Liver (tissue), 9 donors: ENCODE data around the gene MEF2D. TPM values are rescaled to one million over a fixed set of nuclear protein-coding genes. Genes with fewer than 3 reads are reported as not detected.

Experiments used
- DNase-seq: peaks from one replicate; pipeline ENCODE4 v3.0.0-alpha.2; 2017; ENCODE audit warnings: low spot score
- H3K27ac ChIP-seq, 2 donors: one replicate each; pipeline ENCODE4 v1.7.0; 2013; ENCODE audit warnings: inconsistent platforms in 2 of 2, low read length in 2 of 2, control low read depth in 1 of 2, low read depth in 1 of 2, mild to moderate bottlenecking in 1 of 2
- H3K27me3 ChIP-seq, 4 donors: one replicate each; pipeline versions ENCODE4 v1.6.1 to v1.7.0; 2013; ENCODE audit warnings: low read length in 3 of 4, inconsistent platforms in 1 of 4, mild to moderate bottlenecking in 1 of 4, moderate library complexity in 1 of 4; ENCODE audit not compliant: control insufficient read depth in 4 of 4, insufficient read depth in 4 of 4
- H3K36me3 ChIP-seq, 4 donors: one replicate each; pipeline versions ENCODE4 v1.6.1 to v1.7.0; 2013; ENCODE audit warnings: low read length in 3 of 4, mild to moderate bottlenecking in 3 of 4, low read depth in 1 of 4, moderate library complexity in 1 of 4; ENCODE audit not compliant: control insufficient read depth in 4 of 4, insufficient read depth in 3 of 4
- H3K4me1 ChIP-seq, 4 donors: one replicate each; pipeline versions ENCODE4 v1.6.1 to v1.7.0; 2013; ENCODE audit warnings: low read length in 3 of 4, mild to moderate bottlenecking in 3 of 4, moderate library complexity in 1 of 4; ENCODE audit not compliant: control insufficient read depth in 4 of 4, insufficient read depth in 4 of 4
- H3K4me3 ChIP-seq, 3 donors: one replicate each; pipeline versions ENCODE4 v1.6.1 to v1.7.0; 2013; ENCODE audit warnings: low read length in 3 of 3, control low read depth in 1 of 3, low read depth in 1 of 3, mild to moderate bottlenecking in 1 of 3
- H3K9ac ChIP-seq, 2 donors: one replicate each; pipeline ENCODE4 v1.7.0; 2013; ENCODE audit warnings: low read length in 2 of 2, mild to moderate bottlenecking in 2 of 2, moderate library complexity in 2 of 2, control low read depth in 1 of 2, low read depth in 1 of 2
- H3K9me3 ChIP-seq, 4 donors: one replicate each; pipeline versions ENCODE4 v1.6.1 to v1.7.0; 2013; ENCODE audit warnings: low read length in 3 of 4; ENCODE audit not compliant: control insufficient read depth in 4 of 4
- ATF3 ChIP-seq: IDR thresholded peaks from 2 replicates; pipeline ENCODE4 v1.6.1; 2016; ENCODE audit warnings: antibody characterized with exemption
- CTCF ChIP-seq: fragments of 150-350 bp; IDR thresholded peaks from 2 replicates; pipeline ENCODE4 v1.5.1; 2017; ENCODE audit warnings: improper control_type of control experiment, low read depth, low read length; ENCODE audit not compliant: missing input control
- EGR1 ChIP-seq, 2 donors: IDR thresholded peaks; 2 replicates each; pipeline ENCODE4 v1.6.1; 2016 to 2018; ENCODE audit warnings: antibody characterized with exemption in 2 of 2, low read depth in 2 of 2
- FOXA2 ChIP-seq: IDR thresholded peaks from 2 replicates; pipeline ENCODE4 v1.6.1; 2016; ENCODE audit warnings: antibody characterized with exemption
- GABPA ChIP-seq, 2 donors: IDR thresholded peaks in 1 of 2; conservative IDR thresholded peaks in 1 of 2; 2 replicates each; pipeline ENCODE4 v1.6.1; 2016; ENCODE audit warnings: antibody characterized with exemption in 2 of 2, mild to moderate bottlenecking in 1 of 2, moderate library complexity in 1 of 2
- HNF4A ChIP-seq, 2 donors: conservative IDR thresholded peaks; 2 replicates each; pipeline ENCODE4 v1.6.1; 2016; ENCODE audit warnings: antibody characterized with exemption in 2 of 2, mild to moderate bottlenecking in 2 of 2
- HNF4G ChIP-seq: IDR thresholded peaks from 2 replicates; pipeline ENCODE4 v1.6.1; 2016; ENCODE audit warnings: antibody characterized with exemption
- JUND ChIP-seq, 2 donors: IDR thresholded peaks; 2 replicates each; pipeline ENCODE4 v1.6.1; 2016; ENCODE audit warnings: antibody characterized with exemption in 2 of 2
- NR2F2 ChIP-seq: IDR thresholded peaks from 2 replicates; pipeline ENCODE4 v1.6.1; 2016; ENCODE audit warnings: antibody characterized with exemption
- RAD21 ChIP-seq, 2 donors: IDR thresholded peaks; 2 replicates each; pipeline ENCODE4 v1.6.1; 2016; ENCODE audit warnings: antibody characterized with exemption in 2 of 2, mild to moderate bottlenecking in 2 of 2
- RXRA ChIP-seq, 2 donors: IDR thresholded peaks; 2 replicates each; pipeline ENCODE4 v1.6.1; 2017 to 2018; ENCODE audit warnings: antibody characterized with exemption in 2 of 2, mild to moderate bottlenecking in 1 of 2
- YY1 ChIP-seq: IDR thresholded peaks from 2 replicates; pipeline ENCODE4 v1.6.1; 2016; ENCODE audit warnings: antibody characterized with exemption, mild to moderate bottlenecking
- ZBTB33 ChIP-seq: IDR thresholded peaks from 2 replicates; pipeline ENCODE4 v1.6.1; 2016; ENCODE audit warnings: antibody characterized with exemption
- WGBS: extraction: QIAGEN DNeasy Blood & Tissue Kit; methylation state at CpG from one replicate; pipeline ENCODE4 v1.1.7; 2013; 5-methylcytosine and 5-hydroxymethylcytosine counted together
- polyA plus RNA-seq, 2 donors: library from polyadenylated mRNA; stranded (reverse) in 1 of 2; unstranded in 1 of 2; fragments of 200-250 nt in 1 of 2; fragments of >200 nt in 1 of 2; fragmentation: Nextera tagmentation in 1 of 2; extraction: Ambion mirVana in 1 of 2; gene quantifications; one replicate each; pipeline versions ENCODE4 v1.2.1 to v1.2.3, GENCODE V29; 2013 to 2015
- total RNA-seq, 2 donors: library from RNA; depleted of rRNA; stranded (reverse); fragments of >200 nt; gene quantifications; one replicate each; pipeline ENCODE4 v1.2.3, GENCODE V29; 2014
- donor health status: healthy.
- donor health status: healthy.
- donor health status: healthy.
- donor health status: healthy.
- donor health status: healthy.

Gene MEF2D
- total and polyA plus RNA-seq, 4 donors = 3.4 to 7.6 (median 5.5) TPM

GRCh38 chr1:156480411-156481192, 20.0 kb downstream of the MEF2D start:
- Histone ChIP-seq H3K9me3 (no peaks in the 10 kb centered on the region), H3K4me3 (no peak overlapping the region), H3K9ac (no peak overlapping the region), H3K36me3 (peaks cover 13 to 61% (median 44%) of the 10 kb centered on the region in 4 donors), H3K27me3 (no peaks in the 10 kb centered on the region), H3K27ac (no peak overlapping the region), H3K4me1 (peaks cover 9 to 36% (median 29%) of the 10 kb centered on the region in 4 donors)
- WGBS = 66% methylated on average over 34 of the region's 34 CpGs
- DNase-seq = peak; percentile 70
- no peak for TF ChIP-seq EGR1 (IDR thresholded peaks at IDR 0.05; ENCODE audit: low read depth in 2 of 2)
- TF ChIP-seq RXRA (IDR thresholded peaks at IDR 0.05) = no peak
- TF ChIP-seq CTCF = peak; percentile 26
- TF ChIP-seq RAD21 (IDR thresholded peaks at IDR 0.05) = peak; percentile 52 to 66

GRCh38 chr1:156480016-156480370, 20.6 kb downstream of the MEF2D start:
- H3K27me3 ChIP-seq = no peaks in the 10 kb centered on the region
- H3K9me3 ChIP-seq = no peaks in the 10 kb centered on the region
- no peak overlapping the region for H3K9ac ChIP-seq
- peaks cover 9 to 32% (median 26%) of the 10 kb centered on the region in 4 donors for H3K4me1 ChIP-seq
- DNase-seq = no peak
- peaks cover 18 to 67% (median 50%) of the 10 kb centered on the region in 4 donors for H3K36me3 ChIP-seq
- TF ChIP-seq HNF4A (conservative IDR thresholded peaks at IDR 0.05) (no peak), ZBTB33 (no peak), CTCF (peak; percentile 6), YY1 (no peak), FOXA2 (no peak), RAD21 (IDR thresholded peaks at IDR 0.05) (peak; percentile 5 to 38), ATF3 (no peak), EGR1 (IDR thresholded peaks at IDR 0.05; ENCODE audit: low read depth in 2 of 2) (no peak), GABPA (IDR thresholded peaks at IDR 0.05 in 1 of 2, conservative IDR thresholded peaks at IDR 0.05 in 1 of 2) (no peak), JUND (IDR thresholded peaks at IDR 0.05) (no peak), NR2F2 (no peak), HNF4G (no peak)
- 65% methylated on average over 4 of the region's 4 CpGs for WGBS
- no peak overlapping the region for H3K4me3 ChIP-seq
- no peak overlapping the region for H3K27ac ChIP-seq
